Erythroblast (primary cell): Measurements from ENCODE around the gene PGA3.

Experiments used
- DNase-seq, 2 experiments: peaks; one replicate each; lab custom pipeline; 2025; lab: John Stamatoyannopoulos, UW
- GATA1 ChIP-seq: IDR thresholded peaks from 2 replicates; pipeline ENCODE4 v1.6.1; 2011; ENCODE audit warnings: low read depth, mild to moderate bottlenecking, control low read depth, low read length, moderate library complexity
- POLR2A ChIP-seq: IDR thresholded peaks from 2 replicates; pipeline ENCODE4 v1.6.1; 2011; ENCODE audit warnings: mild to moderate bottlenecking, low read length

Gene PGA3

DNA sequence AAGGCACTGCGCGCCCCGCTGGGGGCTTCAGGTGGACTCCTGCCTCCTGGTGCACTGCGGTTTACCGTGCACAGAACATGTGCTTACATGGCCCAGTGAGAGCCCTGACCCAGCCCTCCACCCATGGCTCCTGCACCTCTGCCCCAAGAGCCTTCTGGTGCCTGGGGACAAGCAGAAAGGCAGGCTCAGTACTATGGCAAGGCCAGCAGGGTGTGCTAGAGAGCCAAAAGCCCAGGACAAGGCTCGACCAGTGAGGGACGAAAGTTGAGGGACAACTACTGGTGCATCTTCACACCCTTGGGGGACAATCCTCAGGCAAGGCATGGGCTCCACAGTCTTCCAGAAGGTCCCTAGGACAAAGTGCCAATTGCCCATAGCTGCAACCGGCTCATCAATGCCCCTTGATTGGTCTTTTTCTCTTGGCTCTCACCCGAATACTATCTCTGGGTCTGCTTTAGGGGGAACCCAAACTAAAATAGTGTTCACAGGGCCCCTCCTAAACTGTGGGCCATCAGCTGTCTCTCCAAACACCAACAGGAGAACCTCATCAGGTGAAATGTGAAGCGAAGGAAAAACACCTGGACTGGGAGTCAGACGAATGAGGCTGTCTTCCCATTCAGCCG, 51.2 kb downstream of the PGA3 start:
- DNase-seq: peak; percentile 82 to 90
- TF ChIP-seq POLR2A: no peak
- no peak for TF ChIP-seq GATA1

DNA sequence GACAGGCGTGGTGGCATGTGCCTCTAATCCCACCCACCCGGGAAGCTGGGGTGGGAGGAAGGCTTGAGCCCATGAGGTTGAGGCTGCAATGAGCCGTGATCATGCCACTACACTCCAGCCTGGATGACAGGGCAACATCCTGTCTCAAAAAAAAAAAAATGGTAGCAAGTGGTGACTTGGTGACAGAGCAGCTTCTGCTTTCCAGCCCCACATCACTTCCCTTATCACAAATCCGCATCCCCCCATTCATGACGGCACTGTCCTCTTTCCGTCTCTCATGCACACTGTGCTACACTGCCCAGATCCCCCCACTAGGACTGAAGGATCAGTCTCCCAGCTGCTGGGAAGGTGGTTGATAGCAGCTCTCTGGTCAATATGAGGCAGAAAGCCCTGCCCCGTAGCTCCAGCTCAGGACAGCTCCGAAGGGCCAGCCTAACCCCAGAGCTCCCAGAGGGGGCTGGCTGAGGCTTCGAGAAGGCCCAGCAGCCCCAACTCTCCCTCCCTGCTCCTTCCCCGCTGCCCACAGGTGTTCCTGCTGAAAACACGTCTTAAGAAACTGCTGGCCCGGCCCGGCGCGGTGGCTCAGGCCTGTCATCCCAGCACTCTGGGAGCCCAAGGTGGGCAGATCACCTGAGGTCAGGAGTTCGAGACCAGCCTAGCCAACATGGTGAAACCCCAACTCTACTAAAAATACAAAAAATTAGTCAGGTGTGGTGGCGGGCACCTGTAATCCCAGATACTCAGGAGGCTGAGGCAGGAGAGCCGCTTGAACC, 53.6 kb downstream of the PGA3 start:
- TF ChIP-seq POLR2A (no peak), GATA1 (no peak)
- no peak for DNase-seq

DNA sequence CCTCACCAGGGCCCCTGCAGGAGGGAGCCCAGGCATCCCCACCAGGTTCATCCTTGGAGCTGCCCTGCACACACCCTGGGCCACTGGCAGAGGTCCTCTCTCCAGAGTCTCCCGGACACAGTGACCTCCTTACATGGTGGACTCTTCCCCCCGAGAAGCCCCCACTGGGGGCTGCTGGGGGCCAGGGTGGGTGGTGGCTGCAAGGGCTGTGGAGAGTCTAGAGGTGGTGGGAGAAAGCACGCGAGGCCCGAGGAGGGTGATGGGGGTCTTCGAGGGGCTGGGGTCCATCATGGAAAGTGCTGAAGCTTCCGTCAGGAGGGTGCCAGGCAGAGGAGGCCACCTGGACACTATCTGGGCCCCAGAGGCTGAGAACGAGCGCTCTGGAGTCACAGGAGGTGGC, 55.2 kb downstream of the PGA3 start:
- DNase-seq: no peak
- TF ChIP-seq POLR2A (no peak), GATA1 (no peak)

DNA sequence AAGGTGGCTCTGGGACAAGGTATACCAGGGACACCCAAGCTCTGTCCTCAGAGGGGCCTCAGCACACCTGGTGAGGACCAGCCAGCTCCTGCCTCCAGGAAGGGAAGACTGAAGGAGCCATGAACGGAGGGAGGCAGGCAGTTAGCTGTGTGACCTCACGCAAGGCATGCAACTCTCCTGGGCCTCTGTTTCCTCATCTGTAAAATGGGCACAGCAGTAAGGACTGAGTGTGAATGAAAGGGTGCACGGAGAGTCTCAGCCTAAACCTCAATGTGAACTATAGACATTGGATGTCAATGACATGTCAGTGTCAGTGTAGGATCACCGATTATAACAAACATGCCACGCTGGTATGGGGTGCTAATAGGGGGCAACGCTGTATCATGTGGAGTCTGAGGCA, 56.0 kb downstream of the PGA3 start:
- no peak for TF ChIP-seq GATA1
- no peak for TF ChIP-seq POLR2A
- no peak for DNase-seq
